ENCODE measurements around the gene PSMF1.

DNA sequence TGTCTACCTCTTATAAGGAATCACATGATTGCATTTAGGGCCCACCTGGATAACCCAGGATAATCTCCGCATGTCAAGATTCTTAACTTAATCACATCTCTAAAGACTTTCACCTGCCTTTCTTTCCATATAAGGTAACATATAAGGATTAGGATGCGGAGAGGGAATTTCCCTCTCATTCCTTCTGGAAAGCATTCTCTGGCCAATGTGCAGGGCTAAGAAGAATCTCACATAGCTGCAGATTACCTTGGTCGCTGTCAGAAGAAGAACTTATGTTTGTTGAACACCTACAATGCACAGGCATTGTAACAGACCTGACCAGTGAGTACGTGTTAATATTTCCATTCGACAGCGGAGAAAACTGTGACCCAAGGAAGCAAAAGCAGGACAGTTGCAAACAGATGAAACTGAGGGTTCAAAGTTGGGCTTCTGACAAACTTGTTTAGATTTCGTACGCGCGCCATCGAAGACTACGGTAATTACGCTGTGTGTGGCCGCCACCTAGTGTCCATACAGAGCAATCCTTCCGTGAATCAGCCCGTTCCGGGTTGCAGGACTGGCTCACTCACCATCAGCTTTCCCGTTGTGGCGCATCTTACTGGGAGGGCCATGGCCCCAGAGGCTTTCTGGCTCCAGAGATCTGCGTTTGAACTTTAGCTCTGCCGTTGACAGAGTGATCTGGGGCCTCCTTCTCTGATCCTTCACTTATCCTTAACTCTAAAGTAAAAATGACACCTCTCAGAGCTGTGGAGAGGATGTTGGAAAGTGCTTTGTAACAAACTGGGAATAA is 94.4 kb downstream of the PSMF1 start:
- TF ChIP-seq EZH2 (IDR thresholded peaks at IDR 0.05; ENCODE audit: insufficient read depth, low read length) = no peak
- TF ChIP-seq, protein P1, sequence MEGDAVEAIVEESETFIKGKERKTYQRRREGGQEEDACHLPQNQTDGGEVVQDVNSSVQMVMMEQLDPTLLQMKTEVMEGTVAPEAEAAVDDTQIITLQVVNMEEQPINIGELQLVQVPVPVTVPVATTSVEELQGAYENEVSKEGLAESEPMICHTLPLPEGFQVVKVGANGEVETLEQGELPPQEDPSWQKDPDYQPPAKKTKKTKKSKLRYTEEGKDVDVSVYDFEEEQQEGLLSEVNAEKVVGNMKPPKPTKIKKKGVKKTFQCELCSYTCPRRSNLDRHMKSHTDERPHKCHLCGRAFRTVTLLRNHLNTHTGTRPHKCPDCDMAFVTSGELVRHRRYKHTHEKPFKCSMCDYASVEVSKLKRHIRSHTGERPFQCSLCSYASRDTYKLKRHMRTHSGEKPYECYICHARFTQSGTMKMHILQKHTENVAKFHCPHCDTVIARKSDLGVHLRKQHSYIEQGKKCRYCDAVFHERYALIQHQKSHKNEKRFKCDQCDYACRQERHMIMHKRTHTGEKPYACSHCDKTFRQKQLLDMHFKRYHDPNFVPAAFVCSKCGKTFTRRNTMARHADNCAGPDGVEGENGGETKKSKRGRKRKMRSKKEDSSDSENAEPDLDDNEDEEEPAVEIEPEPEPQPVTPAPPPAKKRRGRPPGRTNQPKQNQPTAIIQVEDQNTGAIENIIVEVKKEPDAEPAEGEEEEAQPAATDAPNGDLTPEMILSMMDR (IDR thresholded peaks at IDR 0.05; ENCODE audit: insufficient read depth, low read depth, low read length) = peak; percentile 81
